ENCODE measurements around the gene KLF6.
"Not testable (repeated sequence)": the region's sequence is repeated elsewhere in the genome, so short reads cannot be mapped to it uniquely, and the experiment has no call there.

KLF6 gene

DNA sequence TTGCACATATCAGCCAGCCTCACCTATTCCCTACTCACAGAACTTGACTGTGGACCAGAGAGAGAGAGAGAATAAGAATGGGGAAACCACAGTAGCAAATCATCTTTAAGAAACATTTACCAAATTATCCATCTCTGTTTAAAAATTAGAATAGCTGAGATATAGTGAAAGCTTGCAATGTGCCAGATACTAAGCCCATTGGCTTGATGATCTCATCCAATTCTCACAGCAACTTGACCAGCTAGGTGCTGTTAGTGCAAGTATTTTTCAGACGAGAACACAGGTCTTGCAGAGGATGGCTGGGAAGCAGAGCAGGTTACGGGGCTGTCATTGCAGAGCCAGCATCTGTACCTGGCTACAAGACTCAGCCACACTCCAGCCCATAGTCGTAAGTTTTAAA is 50.9 kb downstream of the KLF6 start:
- H3K27me3 ChIP-seq (replicated peaks; ENCODE audit: control insufficient read depth, insufficient read depth, low read length), result no peaks in the 10 kb centered on the region
- no peak overlapping the region for H3K4me3 ChIP-seq (replicated peaks; ENCODE audit: low read depth, low read length)
- no peak for DNase-seq (ENCODE audit: extremely low read depth, insufficient read length)
- H3K36me3 ChIP-seq (ENCODE audit: control insufficient read depth, insufficient read depth, low read length), result no peaks in the 10 kb centered on the region
- TF ChIP-seq, protein P1, sequence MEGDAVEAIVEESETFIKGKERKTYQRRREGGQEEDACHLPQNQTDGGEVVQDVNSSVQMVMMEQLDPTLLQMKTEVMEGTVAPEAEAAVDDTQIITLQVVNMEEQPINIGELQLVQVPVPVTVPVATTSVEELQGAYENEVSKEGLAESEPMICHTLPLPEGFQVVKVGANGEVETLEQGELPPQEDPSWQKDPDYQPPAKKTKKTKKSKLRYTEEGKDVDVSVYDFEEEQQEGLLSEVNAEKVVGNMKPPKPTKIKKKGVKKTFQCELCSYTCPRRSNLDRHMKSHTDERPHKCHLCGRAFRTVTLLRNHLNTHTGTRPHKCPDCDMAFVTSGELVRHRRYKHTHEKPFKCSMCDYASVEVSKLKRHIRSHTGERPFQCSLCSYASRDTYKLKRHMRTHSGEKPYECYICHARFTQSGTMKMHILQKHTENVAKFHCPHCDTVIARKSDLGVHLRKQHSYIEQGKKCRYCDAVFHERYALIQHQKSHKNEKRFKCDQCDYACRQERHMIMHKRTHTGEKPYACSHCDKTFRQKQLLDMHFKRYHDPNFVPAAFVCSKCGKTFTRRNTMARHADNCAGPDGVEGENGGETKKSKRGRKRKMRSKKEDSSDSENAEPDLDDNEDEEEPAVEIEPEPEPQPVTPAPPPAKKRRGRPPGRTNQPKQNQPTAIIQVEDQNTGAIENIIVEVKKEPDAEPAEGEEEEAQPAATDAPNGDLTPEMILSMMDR (IDR thresholded peaks at IDR 0.05; ENCODE audit: insufficient read depth, low read length, poor library complexity, severe bottlenecking), result no peak

DNA sequence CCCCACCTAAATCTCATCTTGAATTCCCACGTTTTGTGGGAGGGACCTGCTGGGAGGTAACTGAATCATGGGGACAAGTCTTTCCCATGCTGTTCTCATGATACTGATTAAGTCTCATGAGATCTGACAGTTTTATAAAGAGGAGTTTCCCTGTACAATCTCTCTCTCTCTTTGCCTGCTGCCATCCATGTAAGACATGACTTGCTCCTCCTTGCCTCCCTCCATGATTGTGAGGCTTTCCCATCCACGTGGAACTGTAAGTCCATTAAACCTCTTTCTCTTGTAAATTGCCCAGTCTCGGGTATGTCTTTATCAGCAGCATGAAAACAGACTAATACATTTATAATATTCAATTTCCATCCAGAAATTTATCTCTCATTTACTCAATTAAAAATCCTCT is 52.8 kb downstream of the KLF6 start:
- DNase-seq (ENCODE audit: extremely low read depth, insufficient read length); H3K4me3 ChIP-seq (replicated peaks; ENCODE audit: low read depth, low read length); H3K27me3 ChIP-seq (replicated peaks; ENCODE audit: control insufficient read depth, insufficient read depth, low read length); H3K36me3 ChIP-seq (ENCODE audit: control insufficient read depth, insufficient read depth, low read length): not testable (repeated sequence)

DNA sequence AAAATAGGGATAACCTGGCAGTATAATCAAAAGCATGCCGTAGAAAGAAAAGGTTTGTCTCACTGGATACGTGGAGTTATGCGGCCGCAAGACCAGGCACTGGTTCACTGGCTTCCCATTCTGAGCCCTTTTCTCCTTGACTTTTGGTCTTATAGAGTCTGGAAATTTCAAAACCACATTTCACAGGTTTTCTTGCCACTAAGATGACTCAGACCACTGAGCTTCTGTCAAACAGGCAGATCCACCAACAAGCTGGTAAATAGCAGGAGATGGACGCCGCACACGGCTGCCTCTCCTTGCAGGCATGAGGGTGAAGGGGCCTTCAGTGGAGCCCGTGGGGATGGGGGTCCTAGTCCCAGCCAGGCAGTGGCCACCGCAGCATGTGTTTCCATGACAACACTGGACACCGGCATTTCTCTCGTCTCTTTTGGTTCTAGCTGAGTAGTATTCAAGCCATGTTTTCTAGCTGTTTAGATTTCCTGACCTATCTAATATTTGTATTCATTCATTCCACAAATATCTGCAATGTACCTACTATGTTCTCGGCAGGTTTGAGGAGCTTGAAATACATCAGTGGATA is 55.5 kb downstream of the KLF6 start:
- no peaks in the 10 kb centered on the region for H3K27me3 ChIP-seq (replicated peaks; ENCODE audit: control insufficient read depth, insufficient read depth, low read length)

DNA sequence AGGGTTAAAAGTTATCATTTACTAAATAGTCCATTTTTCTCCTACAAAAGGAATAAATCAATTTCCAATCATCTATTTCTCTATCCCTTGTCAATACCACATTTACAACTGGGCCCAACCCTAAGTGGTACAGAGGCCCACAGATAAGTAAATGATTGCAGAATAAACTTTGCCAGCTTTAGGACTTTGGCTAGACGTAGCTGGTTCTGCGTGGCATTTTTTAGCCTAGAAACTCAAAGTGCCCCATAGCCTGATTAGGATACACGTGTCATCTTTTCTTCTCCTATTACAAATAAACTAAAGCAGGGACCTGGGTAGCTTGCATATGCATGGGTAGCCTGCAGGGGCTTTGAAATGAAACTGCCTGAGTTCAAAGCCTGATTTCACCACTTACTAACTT is 56.4 kb downstream of the KLF6 start:
- no peak for DNase-seq (ENCODE audit: extremely low read depth, insufficient read length)
- Histone ChIP-seq H3K36me3 (ENCODE audit: control insufficient read depth, insufficient read depth, low read length) (no peaks in the 10 kb centered on the region), H3K4me3 (replicated peaks; ENCODE audit: low read depth, low read length) (no peak overlapping the region), H3K27me3 (replicated peaks; ENCODE audit: control insufficient read depth, insufficient read depth, low read length) (no peaks in the 10 kb centered on the region)
- TF ChIP-seq, protein P1 (IDR thresholded peaks at IDR 0.05; ENCODE audit: insufficient read depth, low read length, poor library complexity, severe bottlenecking), result no peak

More for the DNA sequence above, 55.5 kb downstream of the KLF6 start:
- TF ChIP-seq, protein P1 (IDR thresholded peaks at IDR 0.05; ENCODE audit: insufficient read depth, low read length, poor library complexity, severe bottlenecking), result no peak
- H3K36me3 ChIP-seq (ENCODE audit: control insufficient read depth, insufficient read depth, low read length), result no peaks in the 10 kb centered on the region
- no peak for DNase-seq (ENCODE audit: extremely low read depth, insufficient read length)
- H3K4me3 ChIP-seq (replicated peaks; ENCODE audit: low read depth, low read length), result no peak overlapping the region

DNA sequence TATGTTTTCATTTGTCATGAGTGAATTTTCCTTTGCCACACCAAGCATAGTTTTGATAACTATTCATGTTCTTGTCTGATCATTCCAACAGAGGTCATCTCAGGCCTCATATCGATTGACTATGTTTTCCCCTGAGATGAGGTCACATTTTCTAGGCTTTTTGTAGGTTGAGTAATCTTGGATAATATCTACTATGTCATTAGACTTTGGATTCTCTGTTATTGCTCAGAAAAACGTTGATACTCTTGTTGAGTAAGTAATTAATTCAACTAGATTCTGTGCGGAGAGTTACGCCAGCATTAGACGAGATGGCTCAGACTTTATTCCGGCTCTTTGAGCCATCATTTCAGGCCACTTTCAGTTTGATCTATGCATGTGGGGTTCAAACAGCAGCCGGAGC is 57.7 kb downstream of the KLF6 start:
- no peak for DNase-seq (ENCODE audit: extremely low read depth, insufficient read length)

More for the DNA sequence above, 57.7 kb downstream of the KLF6 start:
- Histone ChIP-seq H3K36me3 (ENCODE audit: control insufficient read depth, insufficient read depth, low read length) (no peaks in the 10 kb centered on the region), H3K27me3 (replicated peaks; ENCODE audit: control insufficient read depth, insufficient read depth, low read length) (no peaks in the 10 kb centered on the region), H3K4me3 (replicated peaks; ENCODE audit: low read depth, low read length) (no peak overlapping the region)
- TF ChIP-seq, protein P1 (IDR thresholded peaks at IDR 0.05; ENCODE audit: insufficient read depth, low read length, poor library complexity, severe bottlenecking), result no peak
